ENCODE results near the gene CMSS1. TPM values are rescaled to one million over a fixed set of nuclear protein-coding genes. Genes with fewer than 3 reads are reported as not detected.

The CMSS1 gene
- total and polyA plus RNA-seq, 9 donors = 14.5 to 54.0 (median 24.9) TPM

GRCh38 chr3:100072326-100073048 lies 254.8 kb downstream of the CMSS1 start:
- Histone ChIP-seq H3K36me3 (no peaks in the 10 kb centered on the region), H3K27me3 (no peaks in the 10 kb centered on the region), H3K9me3 (no peaks in the 10 kb centered on the region), H3K4me3 (no peak overlapping the region), H3K4me1 (ENCODE audit: insufficient read depth) (peaks cover 13% of the 10 kb centered on the region), H3K27ac (no peak overlapping the region)
- intact Hi-C loops (cut with DNase I) = loop anchor here in 1 of 4 donors (10.0 kb wide), 3 partner anchors 48 to 198 kb away; no protein-coding TSS in a partner anchor
- TF ChIP-seq EP300 (IDR thresholded peaks at IDR 0.05) (no peak), CTCF (IDR thresholded peaks at IDR 0.05) (no peak), POLR2A (IDR thresholded peaks at IDR 0.05) (no peak)
- no peak for DNase-seq
- 95 to 99% (median 97%) methylated on average over 3 of the region's 3 CpGs for WGBS, 3 donors

- H3K27ac ChIP-seq = peak overlapping the region in 1 of 2 donors; percentile 63
- TF ChIP-seq POLR2A (IDR thresholded peaks at IDR 0.05) (no peak), EP300 (IDR thresholded peaks at IDR 0.05) (no peak), CTCF (IDR thresholded peaks at IDR 0.05) (no peak)
- WGBS, 3 donors = 89 to 96% (median 93%) methylated on average over 1 of the region's 1 CpG
- DNase-seq = no peak
- no peaks in the 10 kb centered on the region for H3K9me3 ChIP-seq
- H3K4me3 ChIP-seq = no peak overlapping the region
- intact Hi-C loops (cut with DNase I) = loop anchor here in 1 of 4 donors (10.0 kb wide), 3 partner anchors 48 to 198 kb away; no protein-coding TSS in a partner anchor
- H3K27me3 ChIP-seq = no peaks in the 10 kb centered on the region
- peaks cover 13% of the 10 kb centered on the region for H3K4me1 ChIP-seq (ENCODE audit: insufficient read depth)
- no peaks in the 10 kb centered on the region for H3K36me3 ChIP-seq
Measured at GRCh38 chr3:100073049-100073713, 255.5 kb downstream of the CMSS1 start.

GRCh38 chr3:100073714-100074307 lies 256.1 kb downstream of the CMSS1 start:
- H3K36me3 ChIP-seq = no peaks in the 10 kb centered on the region
- no peak overlapping the region for H3K4me3 ChIP-seq
- peak; percentile 57 to 63 (median 61) for DNase-seq
- no peaks in the 10 kb centered on the region for H3K27me3 ChIP-seq
- WGBS, 3 donors = 34 to 39% (median 36%) methylated on average over 10 of the region's 10 CpGs
- intact Hi-C loops (cut with DNase I) = loop anchor here in 1 of 4 donors (10.0 kb wide), 3 partner anchors 49 to 199 kb away; no protein-coding TSS in a partner anchor
- TF ChIP-seq CTCF (IDR thresholded peaks at IDR 0.05) (no peak), POLR2A (IDR thresholded peaks at IDR 0.05) (peak; percentile 16)
- peak overlapping the region; percentile 31 to 63 for H3K27ac ChIP-seq
- peaks cover 13% of the 10 kb centered on the region for H3K4me1 ChIP-seq (ENCODE audit: insufficient read depth)
- H3K9me3 ChIP-seq = no peaks in the 10 kb centered on the region

GRCh38 chr3:100075196-100075595 lies 257.5 kb downstream of the CMSS1 start:
- H3K9me3 ChIP-seq = no peaks in the 10 kb centered on the region
- H3K4me1 ChIP-seq (ENCODE audit: insufficient read depth) = peaks cover 13% of the 10 kb centered on the region
- H3K27me3 ChIP-seq = no peaks in the 10 kb centered on the region
- peak overlapping the region in 1 of 2 donors; percentile 63 for H3K27ac ChIP-seq
- intact Hi-C loops (cut with DNase I) = loop anchor here in 1 of 4 donors (10.0 kb wide), 3 partner anchors 50 to 200 kb away; no protein-coding TSS in a partner anchor
- DNase-seq = no peak
- TF ChIP-seq CTCF (IDR thresholded peaks at IDR 0.05) = no peak
- TF ChIP-seq POLR2A (IDR thresholded peaks at IDR 0.05) = no peak
- TF ChIP-seq EP300 (IDR thresholded peaks at IDR 0.05) = no peak
- WGBS, 3 donors = 88 to 89% (median 88%) methylated on average over 4 of the region's 4 CpGs
- H3K36me3 ChIP-seq = no peaks in the 10 kb centered on the region
- H3K4me3 ChIP-seq = no peak overlapping the region
